OCI-LY7 (cell line): ENCODE results near the gene TICRR.

Source experiments
- CTCF ChIP-seq: fragments of 200-600 bp; sonication (generic); conservative IDR thresholded peaks from 2 replicates; pipeline ENCODE4 v1.5.1; 2014; ENCODE audit warnings: mild to moderate bottlenecking, antibody characterized with exemption, low read length, moderate library complexity, mixed read lengths
- EZH2phosphoT487 ChIP-seq: fragments of 200-600 bp; sonication (generic); IDR thresholded peaks from 2 replicates; pipeline ENCODE4 v1.6.1; 2018; ENCODE audit warnings: low read depth, borderline replicate concordance, mild to moderate bottlenecking, mixed run types, antibody characterized with exemption, low read length, moderate library complexity, mixed read lengths

GRCh38 chr15:89652131-89652530 is 76.9 kb downstream of the TICRR start:
- no peak for TF ChIP-seq CTCF
- no peak for TF ChIP-seq EZH2phosphoT487
